GM12873 (cell line): Measurements from ENCODE around the gene HPF1.

Source experiments
- TF ChIP-seq, protein P1 (sequence below): IDR thresholded peaks from 2 replicates; pipeline ENCODE4 v1.5.1; 2012; ENCODE audit warnings: low read depth, mild to moderate bottlenecking, moderate library complexity, low read length, control low read depth; ENCODE audit not compliant: insufficient read depth; ENCODE audit errors: missing control alignments

The HPF1 gene

DNA sequence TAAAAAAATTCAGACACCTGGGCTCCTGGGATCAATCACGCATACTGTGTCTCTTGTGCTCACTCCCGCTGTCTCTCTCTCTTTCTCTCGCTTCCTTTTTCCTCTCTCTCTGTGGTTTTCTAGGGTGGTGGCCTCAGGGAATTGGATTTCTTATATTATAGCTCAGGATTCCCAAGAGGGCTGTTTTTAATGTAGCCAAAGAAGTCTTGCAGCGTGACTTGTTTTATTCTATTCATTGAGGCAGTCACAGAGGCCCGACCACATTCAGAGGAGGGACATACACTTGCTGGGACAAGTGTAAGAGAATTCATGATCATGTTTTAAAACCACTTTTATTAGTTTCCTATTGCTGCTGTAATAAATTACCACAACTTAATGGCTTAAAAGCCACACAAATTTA, 59.4 kb downstream of the HPF1 start:
- TF ChIP-seq, protein P1, sequence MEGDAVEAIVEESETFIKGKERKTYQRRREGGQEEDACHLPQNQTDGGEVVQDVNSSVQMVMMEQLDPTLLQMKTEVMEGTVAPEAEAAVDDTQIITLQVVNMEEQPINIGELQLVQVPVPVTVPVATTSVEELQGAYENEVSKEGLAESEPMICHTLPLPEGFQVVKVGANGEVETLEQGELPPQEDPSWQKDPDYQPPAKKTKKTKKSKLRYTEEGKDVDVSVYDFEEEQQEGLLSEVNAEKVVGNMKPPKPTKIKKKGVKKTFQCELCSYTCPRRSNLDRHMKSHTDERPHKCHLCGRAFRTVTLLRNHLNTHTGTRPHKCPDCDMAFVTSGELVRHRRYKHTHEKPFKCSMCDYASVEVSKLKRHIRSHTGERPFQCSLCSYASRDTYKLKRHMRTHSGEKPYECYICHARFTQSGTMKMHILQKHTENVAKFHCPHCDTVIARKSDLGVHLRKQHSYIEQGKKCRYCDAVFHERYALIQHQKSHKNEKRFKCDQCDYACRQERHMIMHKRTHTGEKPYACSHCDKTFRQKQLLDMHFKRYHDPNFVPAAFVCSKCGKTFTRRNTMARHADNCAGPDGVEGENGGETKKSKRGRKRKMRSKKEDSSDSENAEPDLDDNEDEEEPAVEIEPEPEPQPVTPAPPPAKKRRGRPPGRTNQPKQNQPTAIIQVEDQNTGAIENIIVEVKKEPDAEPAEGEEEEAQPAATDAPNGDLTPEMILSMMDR = no peak

DNA sequence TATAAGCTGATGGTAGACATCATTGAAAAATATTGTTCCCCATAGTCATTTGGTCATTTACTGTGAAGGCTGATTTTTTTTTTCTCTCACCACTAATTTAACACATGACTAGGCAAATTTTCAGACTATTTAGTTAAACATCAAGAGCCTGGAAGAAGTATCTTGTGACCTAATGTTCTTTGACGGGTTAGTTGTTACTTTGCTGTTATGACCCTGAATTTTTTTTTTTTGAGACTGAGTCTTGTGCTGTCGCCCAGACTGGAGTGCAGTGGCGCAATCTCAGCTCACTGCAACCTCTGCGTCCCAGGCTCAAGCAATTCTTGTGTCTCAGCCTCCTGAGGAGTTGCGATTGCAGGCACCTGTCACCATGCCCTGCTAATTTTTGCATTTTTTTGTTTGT, 67.0 kb downstream of the HPF1 start:
- TF ChIP-seq, protein P1 = no peak

DNA sequence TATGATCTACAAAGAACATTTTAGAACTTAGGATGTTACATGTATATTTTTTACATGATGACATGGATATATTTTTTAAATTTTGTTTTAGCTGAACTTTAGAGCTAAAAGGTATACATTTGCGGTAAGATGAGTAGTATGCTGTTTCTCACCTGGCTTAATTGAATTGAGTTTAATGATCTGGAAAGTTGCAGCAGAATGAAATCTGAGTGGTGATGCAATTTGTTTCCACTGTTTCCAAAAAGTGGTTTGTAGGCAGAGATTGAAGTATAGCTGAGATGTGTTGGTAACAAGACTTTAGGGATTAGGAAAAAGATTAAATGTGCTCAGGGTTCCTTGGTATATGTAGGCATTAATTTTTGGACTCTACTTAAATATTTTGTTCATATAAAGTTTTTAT, 68.1 kb downstream of the HPF1 start:
- TF ChIP-seq, protein P1 = no peak

DNA sequence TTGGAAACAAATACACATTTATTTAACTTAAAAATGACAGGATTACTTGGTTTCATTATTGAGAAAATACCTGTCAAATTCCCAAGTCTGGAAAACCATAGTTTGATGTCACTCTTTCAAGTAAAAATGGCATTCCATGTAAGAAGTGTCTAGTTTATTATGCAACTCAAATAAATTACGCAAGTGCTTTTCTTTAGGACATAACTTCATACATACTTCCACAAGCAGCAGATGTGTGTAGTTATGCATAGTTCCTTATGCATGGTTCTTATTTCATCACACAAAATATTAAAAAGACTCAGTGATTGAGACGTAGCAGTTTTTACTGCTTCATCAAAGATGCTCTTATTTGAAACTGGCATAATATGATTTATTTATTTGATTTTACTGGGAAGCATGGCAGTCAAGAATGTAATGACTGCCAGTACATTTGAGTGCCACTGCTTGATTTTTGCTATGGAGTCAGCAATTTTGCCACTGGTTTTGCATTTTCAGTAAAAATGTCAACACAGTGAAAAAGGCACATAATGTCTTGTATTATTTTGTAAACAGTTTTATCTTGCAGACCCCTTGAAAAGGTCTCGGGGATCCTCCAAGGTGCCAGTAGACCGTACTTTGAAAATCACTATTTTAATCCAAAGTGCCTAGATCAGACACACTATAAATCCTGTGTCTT, 75.2 kb downstream of the HPF1 start:
- TF ChIP-seq, protein P1 = no peak
